Large intestine (tissue), 3 donors: ENCODE results near the gene CNTNAP2. TPM values are rescaled to one million over a fixed set of nuclear protein-coding genes. Genes with fewer than 3 reads are reported as not detected.

Experiments
- DNase-seq, 2 donors: peaks; one replicate each; pipeline versions ENCODE4 v3.0.0 to v3.0.0-alpha.2; 2013
- H3K27ac ChIP-seq: one replicate; pipeline ENCODE4 v1.5.1; 2013; ENCODE audit warnings: low read length
- H3K27me3 ChIP-seq: 2 replicates; pipeline ENCODE4 v1.6.1; 2013; ENCODE audit warnings: low read length; ENCODE audit not compliant: control insufficient read depth, insufficient read depth
- H3K36me3 ChIP-seq: 2 replicates; pipeline ENCODE4 v1.6.1; 2013; ENCODE audit warnings: low read length; ENCODE audit not compliant: control insufficient read depth, insufficient read depth
- H3K4me1 ChIP-seq: one replicate; pipeline ENCODE4 v1.6.1; 2013; ENCODE audit warnings: low read length; ENCODE audit not compliant: control insufficient read depth, insufficient read depth
- H3K4me3 ChIP-seq: one replicate; pipeline ENCODE4 v1.5.1; 2013; ENCODE audit warnings: low read length
- H3K9me3 ChIP-seq: one replicate; pipeline ENCODE4 v1.6.1; 2013; ENCODE audit warnings: mild to moderate bottlenecking, low read depth, low read length, moderate library complexity; ENCODE audit not compliant: control insufficient read depth
- WGBS: methylation state at CpG from one replicate; pipeline ENCODE4 v1.1.5; 2013; ENCODE audit warnings: low lambda C conversion rate; ENCODE audit not compliant: insufficient coverage; 5-methylcytosine and 5-hydroxymethylcytosine counted together
- polyA plus RNA-seq: library from polyadenylated mRNA; unstranded; fragments of 120-200 nt; gene quantifications from one replicate; pipeline ENCODE4 v1.2.1, GENCODE V29; 2013

CNTNAP2 gene
- polyA plus RNA-seq, 1 donor = 12.9 TPM

DNA sequence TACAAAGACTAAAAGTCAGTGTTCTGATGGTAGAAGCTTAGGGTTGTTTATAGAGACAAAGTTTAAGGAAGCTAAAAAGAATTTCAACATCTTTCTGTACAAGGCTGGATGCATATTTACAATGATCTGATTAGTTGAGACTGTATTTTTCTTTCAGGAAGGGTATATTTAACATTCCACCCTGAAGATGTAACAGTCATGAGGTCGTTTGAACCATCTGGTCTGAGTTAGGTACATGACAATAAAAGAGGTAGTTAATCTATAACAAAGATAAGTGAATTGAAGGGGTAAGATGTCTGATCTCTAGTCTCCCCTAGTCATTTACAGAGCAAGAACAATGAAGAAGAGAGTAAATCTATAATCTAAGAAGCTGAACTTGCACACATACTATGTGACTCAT is 821.2 kb downstream of the CNTNAP2 start:
- H3K27ac ChIP-seq = no peak overlapping the region
- H3K36me3 ChIP-seq = no peaks in the 10 kb centered on the region
- H3K4me3 ChIP-seq = no peak overlapping the region
- 0% methylated on average over 1 of the region's 1 CpG for WGBS
- no peaks in the 10 kb centered on the region for H3K9me3 ChIP-seq
- H3K27me3 ChIP-seq = no peaks in the 10 kb centered on the region
- DNase-seq = peak; percentile 8 to 48
- H3K4me1 ChIP-seq = peaks cover 6% of the 10 kb centered on the region

DNA sequence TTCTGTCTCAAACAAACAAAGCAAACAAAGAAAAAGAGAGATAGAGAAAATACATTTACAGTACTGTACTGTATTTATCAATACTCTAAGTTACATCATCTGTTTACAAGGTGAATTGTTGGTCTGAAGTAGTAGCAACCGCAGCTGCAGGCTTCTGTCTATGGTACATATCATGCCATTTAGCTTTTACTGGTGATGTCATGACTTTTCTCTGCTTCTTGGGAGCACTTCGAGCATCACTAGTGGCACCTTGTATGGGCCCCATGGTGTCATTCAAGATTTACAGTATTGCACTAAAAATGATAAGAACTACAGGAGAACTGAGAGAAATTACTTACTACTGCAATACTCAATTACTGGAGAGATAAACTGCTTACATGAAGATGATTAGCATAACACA is 826.9 kb downstream of the CNTNAP2 start:
- Histone ChIP-seq H3K36me3 (no peaks in the 10 kb centered on the region), H3K27me3 (no peaks in the 10 kb centered on the region)
- no CpG with 5 or more reads among the region's 2 CpGs for WGBS

DNA sequence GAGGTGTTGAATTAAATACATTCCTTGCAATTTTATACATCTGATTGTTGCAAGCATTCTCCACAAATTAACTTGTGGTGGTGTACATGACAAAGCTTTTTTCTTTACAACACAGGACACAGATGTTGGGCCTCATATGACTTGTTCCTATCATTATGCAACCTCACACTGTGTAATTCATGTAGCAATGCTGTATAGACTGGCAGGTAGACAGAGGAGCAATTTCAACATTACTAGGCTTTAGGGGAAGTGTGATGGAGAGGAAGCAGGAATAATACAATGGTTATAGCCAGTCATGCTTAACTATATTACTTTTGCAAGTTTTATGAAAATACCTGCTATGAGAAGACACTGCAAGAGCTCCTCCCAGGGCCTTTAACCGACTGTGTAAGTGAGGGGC is 832.1 kb downstream of the CNTNAP2 start:
- no CpG with 5 or more reads among the region's 1 CpG for WGBS
- no peak overlapping the region for H3K4me3 ChIP-seq
- no peak for DNase-seq

More for the DNA sequence above, 826.9 kb downstream of the CNTNAP2 start:
- no peak overlapping the region for H3K4me3 ChIP-seq
- no peak for DNase-seq
- no peaks in the 10 kb centered on the region for H3K9me3 ChIP-seq
- no peak overlapping the region for H3K27ac ChIP-seq
- no peaks in the 10 kb centered on the region for H3K4me1 ChIP-seq

DNA sequence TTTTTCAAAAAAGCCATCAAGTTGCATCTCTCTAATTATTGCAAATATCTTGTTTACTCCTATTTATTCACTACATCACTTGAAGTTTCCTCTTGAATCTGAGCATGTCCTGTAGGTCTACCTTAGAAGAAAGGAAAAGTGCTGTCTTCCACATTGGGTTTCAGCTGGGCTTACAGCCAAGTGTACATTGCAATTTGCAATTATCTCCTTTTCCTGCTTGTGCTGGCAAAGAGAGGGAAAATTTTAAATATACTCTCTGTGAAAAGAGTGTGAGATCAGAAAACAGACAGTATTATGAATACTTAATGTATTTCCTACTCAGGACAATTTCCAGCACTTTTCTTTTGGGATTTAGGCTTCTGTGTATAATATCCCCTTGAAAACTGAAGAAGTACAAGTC is 839.7 kb downstream of the CNTNAP2 start:
- Histone ChIP-seq H3K4me1 (no peaks in the 10 kb centered on the region), H3K4me3 (no peak overlapping the region), H3K9me3 (no peaks in the 10 kb centered on the region), H3K27ac (no peak overlapping the region), H3K27me3 (no peaks in the 10 kb centered on the region), H3K36me3 (no peaks in the 10 kb centered on the region)
- no peak for DNase-seq

More for the DNA sequence above, 832.1 kb downstream of the CNTNAP2 start:
- Histone ChIP-seq H3K27me3 (no peaks in the 10 kb centered on the region), H3K4me1 (no peaks in the 10 kb centered on the region), H3K36me3 (no peaks in the 10 kb centered on the region), H3K9me3 (no peaks in the 10 kb centered on the region), H3K27ac (no peak overlapping the region)

DNA sequence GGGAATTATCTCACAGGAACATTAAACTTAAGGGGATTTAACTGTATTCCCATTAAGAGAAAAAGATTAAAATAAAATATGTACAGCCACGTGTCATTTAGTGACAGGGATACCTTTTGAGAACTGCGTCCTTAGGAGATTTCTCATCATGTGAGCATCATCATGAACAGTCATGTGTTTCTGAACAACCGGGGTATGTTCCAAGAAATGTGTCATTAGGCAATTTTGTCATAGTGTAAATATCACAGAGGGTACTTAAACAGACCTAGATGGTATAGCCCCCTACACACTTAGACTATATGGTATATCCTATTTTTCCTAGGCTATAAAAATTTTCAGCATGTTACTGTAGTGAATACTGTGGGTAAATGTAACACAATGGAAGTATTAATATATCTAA is 840.3 kb downstream of the CNTNAP2 start:
- Histone ChIP-seq H3K4me3 (no peak overlapping the region), H3K36me3 (no peaks in the 10 kb centered on the region), H3K27me3 (no peaks in the 10 kb centered on the region), H3K27ac (no peak overlapping the region), H3K4me1 (no peaks in the 10 kb centered on the region), H3K9me3 (no peaks in the 10 kb centered on the region)
- no peak for DNase-seq
- no CpG with 5 or more reads among the region's 3 CpGs for WGBS

DNA sequence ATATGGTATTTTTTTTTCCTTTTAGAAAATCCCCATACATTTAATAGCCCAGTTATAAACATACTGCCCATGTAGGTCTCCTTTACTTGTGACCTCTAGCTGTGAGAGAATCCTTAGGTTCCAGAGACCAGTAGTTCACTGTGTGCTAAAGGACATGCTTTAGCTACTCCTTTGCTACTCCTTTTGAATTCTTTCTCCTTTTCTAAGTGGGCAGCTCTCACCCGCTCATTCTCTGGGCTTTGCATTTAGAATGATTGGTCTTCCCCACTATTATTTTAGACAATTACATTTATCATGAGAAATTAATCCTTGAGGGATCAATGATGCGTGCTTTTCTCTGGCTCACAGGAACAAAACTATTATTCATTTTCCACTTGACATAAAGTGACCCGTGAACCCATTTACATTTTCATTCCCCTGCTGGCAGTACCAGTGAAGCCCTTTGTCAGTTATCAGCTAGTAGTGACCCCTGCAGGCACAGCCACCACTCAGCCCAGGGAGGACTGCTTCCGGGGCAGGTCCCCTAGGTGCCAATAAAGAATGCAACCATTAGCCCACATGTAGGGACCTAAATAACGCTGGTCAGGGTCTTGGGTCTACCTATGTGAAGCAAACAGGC is 844.3 kb downstream of the CNTNAP2 start:
- no peak overlapping the region for H3K4me3 ChIP-seq
- no peaks in the 10 kb centered on the region for H3K36me3 ChIP-seq
- no peaks in the 10 kb centered on the region for H3K4me1 ChIP-seq
- no peak overlapping the region for H3K27ac ChIP-seq
- WGBS = 100% methylated on average over 2 of the region's 5 CpGs
- no peaks in the 10 kb centered on the region for H3K9me3 ChIP-seq
- no peak for DNase-seq
- H3K27me3 ChIP-seq = no peaks in the 10 kb centered on the region

DNA sequence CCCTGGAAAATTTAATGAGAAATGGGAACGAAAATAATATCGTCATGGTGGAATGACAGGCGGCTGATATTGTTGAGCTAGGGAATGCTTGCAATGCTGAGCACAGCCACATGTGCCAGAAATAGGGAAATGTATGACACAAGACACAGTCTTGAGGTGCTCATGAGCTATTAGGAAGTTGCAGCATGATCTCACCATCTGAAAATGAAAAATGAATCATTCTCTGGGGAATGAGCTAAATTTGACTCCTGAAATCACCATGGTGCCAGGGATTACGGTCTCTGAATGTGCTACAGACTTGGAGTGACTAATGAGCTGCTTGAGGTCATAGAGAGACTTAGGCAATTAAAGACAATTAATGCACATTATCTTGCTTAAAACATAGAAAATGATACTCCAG is 845.0 kb downstream of the CNTNAP2 start:
- H3K36me3 ChIP-seq = no peaks in the 10 kb centered on the region
- H3K4me3 ChIP-seq = no peak overlapping the region
- no peaks in the 10 kb centered on the region for H3K9me3 ChIP-seq
- no peak overlapping the region for H3K27ac ChIP-seq
- H3K4me1 ChIP-seq = no peaks in the 10 kb centered on the region
- H3K27me3 ChIP-seq = no peaks in the 10 kb centered on the region
- DNase-seq = no peak
- no CpG with 5 or more reads among the region's 4 CpGs for WGBS

DNA sequence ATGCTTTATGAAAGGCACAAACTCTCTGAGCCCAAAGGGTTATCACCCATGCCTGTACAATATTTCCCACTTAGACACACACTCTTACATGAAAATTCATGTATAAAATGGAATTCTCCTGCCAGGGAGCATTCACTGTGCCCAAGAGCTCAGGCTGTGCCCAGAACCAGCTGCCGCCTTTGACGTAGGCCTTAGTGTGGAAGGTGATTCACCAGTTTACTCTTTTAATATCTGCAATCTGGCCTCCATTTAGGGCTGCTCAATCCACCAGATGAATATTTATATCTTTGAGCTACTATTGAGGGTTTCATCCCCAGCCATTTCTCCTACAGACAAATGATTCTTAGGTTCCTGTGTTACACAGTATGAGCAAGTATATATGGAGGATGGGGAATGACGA is 849.7 kb downstream of the CNTNAP2 start:
- Histone ChIP-seq H3K4me1 (no peaks in the 10 kb centered on the region), H3K4me3 (no peak overlapping the region), H3K36me3 (no peaks in the 10 kb centered on the region), H3K9me3 (no peaks in the 10 kb centered on the region), H3K27ac (no peak overlapping the region), H3K27me3 (no peaks in the 10 kb centered on the region)
- no CpG with 5 or more reads among the region's 3 CpGs for WGBS
- no peak for DNase-seq

DNA sequence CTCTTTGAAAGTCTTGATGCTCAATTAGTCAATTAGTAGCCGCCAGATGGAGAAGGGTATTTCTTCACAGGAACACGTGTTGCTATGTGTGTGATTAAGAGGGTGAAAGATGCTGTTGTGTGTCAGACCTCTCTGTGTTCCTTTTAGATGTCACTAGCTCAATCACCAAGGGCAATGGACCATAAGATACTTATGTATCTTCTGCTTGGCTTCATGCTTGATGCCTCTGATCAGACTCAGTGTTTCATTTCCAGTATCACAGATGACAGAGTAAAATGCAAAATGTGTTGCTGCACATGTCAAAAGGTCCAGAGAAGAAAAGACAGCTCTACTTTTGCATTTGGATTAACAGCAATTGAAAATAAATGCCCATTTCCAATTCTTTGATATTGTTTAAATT is 865.9 kb downstream of the CNTNAP2 start:
- DNase-seq = no peak
- Histone ChIP-seq H3K36me3 (no peaks in the 10 kb centered on the region), H3K27ac (no peak overlapping the region), H3K4me3 (no peak overlapping the region), H3K9me3 (no peaks in the 10 kb centered on the region), H3K4me1 (no peaks in the 10 kb centered on the region), H3K27me3 (no peaks in the 10 kb centered on the region)
- no CpG with 5 or more reads among the region's 2 CpGs for WGBS

DNA sequence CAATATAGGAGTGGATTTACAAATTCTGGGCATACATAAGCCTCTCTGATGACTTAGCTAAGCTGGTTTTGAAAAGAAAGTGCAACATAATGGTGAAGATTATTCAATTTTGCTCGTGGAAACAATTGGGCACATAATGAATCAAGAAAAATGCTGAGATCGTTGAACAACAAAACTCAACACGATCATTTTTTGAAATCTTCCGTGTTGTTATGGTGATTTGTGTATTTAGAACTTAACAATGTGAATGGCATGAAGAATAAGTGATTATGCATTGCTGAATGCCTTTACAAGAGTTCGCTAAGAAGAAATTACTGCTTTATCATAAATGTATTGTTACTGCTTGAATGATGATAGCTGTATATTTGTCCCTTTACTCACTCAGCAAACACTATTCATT is 875.0 kb downstream of the CNTNAP2 start:
- H3K27ac ChIP-seq = no peak overlapping the region
- 96% methylated on average over 4 of the region's 5 CpGs for WGBS
- H3K27me3 ChIP-seq = no peaks in the 10 kb centered on the region
- no peaks in the 10 kb centered on the region for H3K9me3 ChIP-seq
- H3K4me3 ChIP-seq = no peak overlapping the region
- no peak for DNase-seq
- H3K4me1 ChIP-seq = no peaks in the 10 kb centered on the region
- no peaks in the 10 kb centered on the region for H3K36me3 ChIP-seq

DNA sequence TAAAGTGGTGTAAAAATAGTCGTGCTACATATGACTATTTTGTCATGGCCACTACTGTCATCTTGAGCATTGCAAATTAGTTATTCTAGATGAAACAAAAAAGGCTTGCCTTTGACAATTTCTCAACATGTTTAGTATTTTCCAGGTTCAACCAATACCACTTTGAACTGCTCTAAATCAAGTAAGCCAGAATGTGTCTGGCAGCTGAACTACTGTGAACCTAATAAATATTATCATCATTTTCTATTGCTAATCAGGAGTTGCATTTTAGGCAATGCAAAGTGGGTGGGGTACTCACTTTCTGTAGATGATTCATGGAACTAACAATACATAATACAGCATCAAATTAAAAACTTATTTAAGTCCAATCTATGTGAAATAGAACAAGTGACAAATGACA is 877.2 kb downstream of the CNTNAP2 start:
- Histone ChIP-seq H3K27ac (no peak overlapping the region), H3K36me3 (no peaks in the 10 kb centered on the region), H3K4me1 (no peaks in the 10 kb centered on the region), H3K9me3 (no peaks in the 10 kb centered on the region), H3K4me3 (no peak overlapping the region), H3K27me3 (no peaks in the 10 kb centered on the region)
- no peak for DNase-seq
- no CpG with 5 or more reads among the region's 1 CpG for WGBS
